ENCODE results near the gene PYGM.
A peak's percentile ranks its signal among the peaks of the same experiment; 100 is the strongest.

The PYGM gene

DNA sequence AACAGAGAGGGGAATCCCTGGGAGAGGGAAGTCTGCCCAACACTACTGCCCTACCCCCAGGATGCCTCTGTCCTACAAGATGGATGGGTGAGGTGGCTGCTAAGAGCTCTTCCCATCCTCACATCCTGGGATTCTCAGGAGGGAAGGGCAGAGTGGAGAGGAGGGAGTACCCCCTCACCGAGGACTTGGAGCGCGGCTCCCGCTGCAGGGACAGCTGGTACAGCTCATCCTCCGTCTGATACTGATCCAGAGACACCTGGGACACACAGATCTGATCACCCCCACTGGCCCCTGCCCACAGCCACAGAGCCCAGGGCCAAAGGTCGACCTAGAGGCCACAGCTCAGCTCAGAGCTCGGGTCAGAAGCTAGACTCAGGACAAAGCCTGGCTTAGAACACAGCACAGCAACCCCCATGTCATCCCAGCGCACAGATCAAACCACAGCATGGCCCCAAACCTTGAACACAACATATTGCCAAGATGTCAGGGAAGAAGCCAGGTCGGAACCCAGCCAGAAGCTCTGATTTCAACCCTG, 24.0 kb downstream of the PYGM start:
- no peak for DNase-seq (ENCODE audit: low read depth)

DNA sequence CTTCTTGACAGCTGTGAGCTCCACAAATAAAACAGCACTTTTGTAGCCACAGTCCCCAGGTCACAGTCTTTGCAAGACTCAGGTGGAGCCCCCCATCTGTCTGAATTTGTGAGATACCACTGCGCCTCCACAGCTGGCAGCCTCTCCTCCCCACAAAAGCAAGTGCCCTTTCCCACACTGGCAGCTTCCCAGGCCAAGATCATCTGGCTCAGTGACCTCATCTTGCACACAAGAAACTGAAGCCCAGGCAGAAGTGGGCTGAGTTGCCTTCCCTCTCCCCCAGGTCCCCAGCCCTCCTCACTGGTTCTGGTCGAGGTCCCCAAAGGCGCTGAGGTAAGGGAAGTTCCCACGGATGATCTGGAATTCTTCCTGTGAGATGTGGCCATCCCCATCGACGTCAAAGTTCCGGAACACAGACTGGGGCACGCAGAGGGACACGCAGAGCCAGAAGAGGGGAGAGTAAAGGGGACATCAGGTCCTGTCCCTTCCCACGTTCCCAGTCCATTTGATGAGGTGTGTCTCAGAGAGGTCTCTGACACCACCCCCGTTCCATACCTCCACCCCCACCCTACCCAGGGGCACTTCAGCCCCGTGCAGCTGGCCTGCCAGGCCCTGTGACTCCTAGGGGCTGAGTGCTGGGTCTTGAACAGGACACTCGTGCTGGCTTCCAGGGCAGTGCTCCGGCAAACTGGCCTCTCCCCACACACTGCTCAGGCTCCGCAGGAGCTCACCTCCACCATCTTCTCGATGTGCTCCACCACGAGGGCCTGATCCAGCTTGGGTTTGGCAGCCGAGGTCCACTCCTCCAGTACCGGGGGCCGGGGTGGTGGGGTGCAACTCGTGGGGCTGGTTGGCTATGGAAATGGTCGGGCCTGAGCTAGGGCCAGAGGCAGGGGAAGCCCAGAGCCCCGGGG, 24.7 kb downstream of the PYGM start:
- no peak for DNase-seq (ENCODE audit: low read depth)

DNA sequence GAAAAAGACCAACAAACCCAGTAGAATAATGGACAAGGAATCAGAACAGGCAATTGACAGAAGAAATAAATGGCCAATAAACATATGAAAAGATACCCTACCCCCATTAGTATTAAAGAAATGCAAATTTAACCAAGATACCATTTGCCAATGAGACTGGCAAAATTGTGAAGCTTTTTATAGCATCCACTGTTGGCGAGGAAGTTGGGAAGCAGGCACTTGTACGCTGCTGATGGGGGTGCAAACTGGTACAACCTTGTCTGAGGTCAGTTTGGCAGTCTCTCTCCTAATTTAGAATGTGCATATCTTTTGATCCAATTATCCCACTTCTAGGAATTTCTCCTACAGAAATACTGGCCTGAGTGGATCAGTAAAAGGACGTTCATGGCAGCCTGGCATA, 28.2 kb downstream of the PYGM start:
- no peak for DNase-seq (ENCODE audit: low read depth)

DNA sequence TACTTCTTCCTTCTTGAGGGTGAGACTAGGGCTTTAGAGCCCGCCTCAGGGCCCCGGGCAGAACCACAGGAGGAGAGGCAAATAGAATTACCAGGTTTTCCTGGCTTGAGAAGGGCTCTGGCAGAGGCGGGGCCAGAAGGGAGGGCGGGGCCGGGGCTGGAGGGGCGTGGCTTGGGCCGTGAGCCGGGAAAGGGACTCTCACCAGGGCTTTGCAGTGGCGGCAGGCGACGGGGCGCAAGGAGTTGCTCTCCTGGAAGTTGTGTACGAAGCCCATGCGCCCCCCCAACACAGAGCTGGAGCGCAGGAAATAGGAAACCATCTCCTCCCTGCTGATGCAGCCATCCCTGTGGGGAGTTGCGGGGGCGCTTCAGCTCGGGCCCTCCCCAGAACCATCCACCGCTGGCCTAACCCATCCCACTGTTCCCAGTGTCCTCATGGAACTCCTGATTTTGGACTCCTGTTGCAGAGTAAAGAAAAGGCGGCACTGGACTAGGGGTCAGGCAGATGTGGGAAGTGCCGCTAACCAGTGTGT, 29.9 kb downstream of the PYGM start:
- no peak for DNase-seq (ENCODE audit: low read depth)

DNA sequence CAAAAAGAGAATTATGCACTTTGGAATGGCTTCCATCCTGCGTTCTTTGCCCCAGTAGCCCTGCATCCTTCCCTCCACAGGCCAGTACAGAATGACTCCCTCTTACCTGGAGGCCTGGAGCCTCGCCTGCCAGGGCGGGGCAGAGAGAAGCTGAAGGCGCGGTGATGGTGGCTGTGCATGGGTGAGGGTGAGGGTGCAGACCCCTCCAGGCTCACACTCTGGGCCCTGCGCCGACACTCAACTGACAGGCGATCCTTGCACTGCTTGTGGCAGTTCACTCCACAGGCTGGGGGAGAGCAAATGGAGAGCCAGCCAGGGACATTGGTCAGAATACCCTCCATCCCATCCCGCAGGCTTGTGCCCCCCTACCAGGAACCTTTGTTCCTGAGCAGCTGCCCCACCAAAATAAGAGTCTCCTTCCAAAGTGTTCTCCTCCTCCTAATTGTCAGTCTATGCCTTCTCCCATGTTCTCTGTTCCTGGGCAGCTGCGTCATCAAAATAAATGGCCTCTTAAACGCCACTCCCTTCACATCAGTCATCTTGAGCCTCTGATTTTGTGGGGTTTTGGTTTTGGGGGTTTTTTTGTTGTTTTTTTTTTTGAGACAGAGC, 30.9 kb downstream of the PYGM start:
- no peak for DNase-seq (ENCODE audit: low read depth)

DNA sequence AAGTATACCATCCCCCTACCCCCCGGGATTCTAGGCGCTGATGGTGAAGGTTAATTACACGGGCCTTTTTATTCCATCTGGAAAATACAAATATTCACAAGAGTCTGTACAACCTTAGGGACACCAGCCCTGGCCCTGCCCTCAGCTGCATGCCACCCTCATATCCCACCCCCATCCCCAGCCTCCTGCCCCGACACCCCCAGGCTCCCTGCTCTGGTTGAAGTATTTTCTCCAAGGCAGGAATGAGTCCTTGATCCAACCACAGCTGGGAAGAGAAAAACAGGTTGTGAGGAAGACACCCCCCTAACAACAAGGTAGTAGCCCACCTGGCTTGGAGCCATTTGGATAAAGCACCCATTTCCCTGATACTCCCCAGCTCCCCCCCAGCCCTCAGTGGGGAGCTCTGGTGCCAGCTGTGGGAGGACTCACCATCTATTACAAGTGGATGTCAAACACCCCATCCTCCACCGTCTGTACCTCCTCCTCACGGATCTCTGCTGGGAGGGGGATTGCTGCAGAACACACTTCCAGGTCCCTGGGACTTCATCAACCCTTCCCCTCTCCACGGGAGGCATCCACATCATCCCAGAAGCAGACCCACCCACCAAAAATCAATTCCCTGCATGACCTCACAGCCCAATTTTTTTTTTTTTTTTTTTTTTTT, 32.8 kb downstream of the PYGM start:
- DNase-seq (ENCODE audit: low read depth) = no peak

DNA sequence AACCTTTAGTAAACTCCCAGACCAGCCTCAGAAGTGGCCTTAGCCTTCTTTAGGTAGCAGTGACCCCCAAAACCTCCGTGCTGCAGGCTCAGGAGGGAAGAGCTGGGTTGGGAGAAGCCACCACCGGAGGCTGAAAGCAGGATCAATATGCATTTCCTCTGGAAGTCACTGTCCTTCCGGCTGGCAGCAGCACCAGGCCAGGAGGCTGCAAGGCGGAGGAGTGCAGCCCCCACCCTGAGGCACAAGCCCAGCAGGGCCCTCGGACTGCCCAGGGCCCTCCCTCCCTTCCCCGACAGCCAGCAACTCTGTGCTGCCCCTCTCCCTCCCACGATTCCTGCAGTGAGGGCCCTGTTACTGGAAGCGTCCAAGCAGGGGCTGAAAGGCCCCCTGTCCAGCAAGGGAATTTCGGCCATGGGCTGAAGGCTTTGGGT, 33.5 kb downstream of the PYGM start:
- no peak for DNase-seq (ENCODE audit: low read depth)

DNA sequence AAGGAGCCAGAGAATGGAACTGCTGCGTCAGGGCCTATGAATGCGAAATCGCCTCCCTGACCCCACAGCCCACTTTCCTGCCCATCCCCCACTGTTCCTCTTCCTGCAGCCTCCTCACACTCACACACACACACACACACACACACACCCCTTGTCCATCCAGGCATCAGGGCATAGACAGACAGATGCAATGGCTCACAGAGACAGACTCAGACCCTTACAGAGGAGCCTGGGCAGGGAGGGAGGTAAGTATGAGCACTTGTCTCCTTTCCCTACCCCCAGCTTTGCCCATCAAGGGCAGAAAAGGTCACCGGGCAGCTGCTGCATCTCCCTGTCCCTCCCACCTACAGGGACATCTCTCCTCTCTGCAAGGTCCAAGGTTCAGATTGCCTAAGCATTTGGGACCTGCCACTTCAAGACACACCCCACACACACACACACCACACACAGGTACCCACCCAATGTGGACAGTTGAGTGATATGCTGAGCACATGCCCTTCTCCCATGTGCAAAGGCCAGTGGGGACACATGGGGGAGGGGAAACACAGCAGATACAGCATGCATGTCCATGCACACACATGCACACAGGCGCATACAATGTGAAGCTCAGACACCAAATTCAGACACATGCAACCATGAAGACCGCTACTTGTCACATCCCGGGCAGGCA, 34.8 kb downstream of the PYGM start:
- DNase-seq (ENCODE audit: low read depth) = no peak

DNA sequence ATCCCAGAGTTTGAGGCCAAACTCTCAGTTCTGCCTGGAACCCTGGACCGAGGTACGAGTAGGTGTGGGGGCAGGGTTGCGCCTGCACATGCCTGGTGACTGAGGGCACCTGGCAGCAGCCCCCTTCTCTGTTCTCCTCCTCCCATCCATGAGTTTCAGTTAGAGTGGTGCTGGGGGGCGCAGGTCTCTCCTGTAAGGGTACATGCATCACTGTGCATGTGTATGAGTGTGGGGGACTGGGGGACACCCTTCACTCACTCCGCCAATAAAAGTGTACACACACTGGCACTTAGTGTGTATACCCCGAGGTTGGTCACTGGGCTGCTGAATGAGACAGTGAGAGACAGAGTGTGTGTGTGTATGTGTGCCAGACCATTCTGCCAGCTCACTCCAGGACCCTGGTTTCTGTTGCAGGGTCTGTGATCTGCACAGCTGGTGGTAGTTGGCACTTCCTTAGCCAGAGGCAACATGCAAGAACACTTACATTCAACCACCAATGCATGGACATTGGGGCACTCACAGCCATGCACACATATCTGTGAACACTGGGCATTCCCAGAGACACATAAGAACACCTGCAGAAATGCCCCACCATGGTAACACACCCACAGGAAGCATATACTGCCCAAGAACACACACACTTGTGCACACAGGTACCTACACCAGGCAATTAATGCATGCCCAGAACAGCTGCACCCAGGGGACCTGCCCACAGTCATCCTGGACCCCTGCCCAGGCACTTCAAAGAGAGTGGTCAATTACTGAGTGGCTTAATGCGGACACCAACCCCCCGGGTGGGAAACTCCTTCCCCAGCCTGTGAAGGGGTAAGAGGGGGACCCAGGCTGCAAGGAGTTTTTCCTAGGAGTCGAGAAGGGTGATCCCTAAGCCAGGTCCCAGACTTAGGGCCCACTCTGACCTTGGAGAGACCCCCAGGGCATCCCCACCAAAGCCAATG, 35.6 kb downstream of the PYGM start:
- no peak for DNase-seq (ENCODE audit: low read depth)

DNA sequence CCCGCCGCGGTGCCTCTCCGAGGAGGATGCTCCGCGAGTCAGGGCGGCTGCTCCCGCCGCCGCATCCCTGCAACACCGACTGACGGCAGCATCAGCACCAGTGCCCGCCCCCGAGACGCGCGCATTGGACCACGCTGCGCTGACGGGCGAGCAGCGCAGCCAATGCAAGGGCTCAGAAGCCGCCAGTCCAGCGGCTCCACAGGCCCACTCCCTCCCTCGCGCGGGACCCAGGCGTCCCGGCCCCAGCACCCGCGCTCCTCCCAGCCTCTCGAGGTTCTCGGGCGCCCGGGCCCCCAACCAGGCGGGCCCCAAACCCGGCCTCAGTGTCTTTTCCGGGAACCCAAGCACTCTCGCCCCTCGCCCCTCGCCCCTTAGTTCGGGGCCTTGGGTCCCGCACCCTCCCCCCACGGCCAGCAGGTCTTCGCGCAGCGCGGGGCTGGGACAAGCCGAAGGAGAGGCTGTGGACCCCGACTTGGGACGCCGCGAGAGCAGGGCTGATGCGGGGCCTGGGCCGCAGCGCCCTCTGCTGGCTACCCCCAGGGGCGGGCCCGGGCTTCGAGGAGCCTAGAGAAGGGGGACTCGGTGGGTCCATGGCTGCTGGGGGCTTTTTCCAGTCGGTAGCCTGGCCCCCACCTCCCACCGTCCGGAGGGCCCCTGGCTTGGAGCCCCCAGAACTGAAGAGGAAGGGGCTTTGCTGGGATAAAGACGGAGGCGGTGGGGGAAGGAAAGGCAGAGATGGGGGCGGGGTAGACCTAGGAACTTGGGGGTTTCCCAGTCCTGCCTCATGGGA, 36.5 kb downstream of the PYGM start, which contains the start of gene NRXN2:
NRXN2 (minus strand) TSS at position 81 of the 790 bp plus-strand sequence. CDS start 9,498 bp downstream, outside the sequence.
- DNase-seq (ENCODE audit: low read depth) = peak; percentile 62

DNA sequence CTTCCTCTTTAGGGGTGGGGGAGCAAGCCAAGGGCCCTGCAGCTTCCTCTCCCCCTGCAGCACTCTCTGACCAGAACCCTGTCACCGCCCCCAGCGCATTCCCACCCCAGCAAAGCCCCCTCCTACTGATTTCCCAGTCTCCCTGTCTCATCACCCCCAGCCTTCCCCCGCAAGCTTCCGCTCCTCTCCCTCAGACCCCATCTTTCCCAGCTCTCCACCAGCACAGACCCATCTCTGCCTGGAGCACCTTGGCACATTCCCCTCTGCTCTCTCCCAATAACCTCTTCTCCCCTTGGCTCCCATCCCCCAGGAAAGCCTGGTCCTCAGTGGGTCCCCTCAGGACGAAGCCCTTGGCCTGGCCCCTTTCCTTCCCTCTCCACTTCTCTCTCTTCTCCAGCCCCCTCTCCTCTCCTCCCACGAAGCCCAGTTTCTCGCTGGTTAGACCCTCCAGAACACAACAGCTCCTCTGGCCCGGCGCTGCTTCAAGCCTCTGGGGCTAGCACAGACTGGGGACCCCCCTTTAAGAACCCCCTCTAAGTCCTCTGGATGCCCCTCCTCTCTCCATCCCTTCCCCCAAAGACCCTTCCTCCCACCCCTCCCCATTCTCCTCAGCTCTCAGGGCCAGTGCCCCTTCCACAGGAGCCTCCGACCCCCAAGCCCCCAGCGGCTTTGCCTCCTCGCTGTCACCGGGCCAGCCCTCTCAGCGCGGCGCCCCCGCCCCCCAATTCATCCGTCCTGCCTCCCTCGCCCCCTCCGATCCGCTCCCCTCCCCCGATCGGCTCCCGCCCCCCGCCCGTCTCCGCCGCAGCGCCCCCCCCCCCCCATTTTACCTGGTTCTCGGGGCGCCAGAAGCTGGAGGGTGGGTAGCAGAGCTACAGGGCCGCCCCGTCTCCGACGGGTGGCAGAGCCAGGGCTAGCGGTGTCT, 37.4 kb downstream of the PYGM start:
- DNase-seq (ENCODE audit: low read depth) = no peak

DNA sequence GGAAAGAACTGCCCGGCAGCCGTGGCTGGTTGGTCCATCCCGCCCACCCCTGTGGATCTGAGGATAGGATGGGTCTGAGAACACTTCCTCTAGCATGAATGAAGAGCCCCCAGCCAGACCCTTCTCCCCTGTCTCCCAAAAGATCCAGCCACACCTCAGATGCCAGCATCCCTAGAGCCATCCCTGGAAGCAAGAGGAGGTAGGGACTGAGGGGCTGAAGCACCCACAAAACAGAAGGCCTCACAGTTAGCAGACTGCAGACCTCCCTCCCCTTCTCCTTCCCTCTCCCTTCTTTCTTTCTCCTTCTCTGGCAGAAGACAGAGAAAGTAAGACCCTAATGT, 38.4 kb downstream of the PYGM start:
- no peak for DNase-seq (ENCODE audit: low read depth)

DNA sequence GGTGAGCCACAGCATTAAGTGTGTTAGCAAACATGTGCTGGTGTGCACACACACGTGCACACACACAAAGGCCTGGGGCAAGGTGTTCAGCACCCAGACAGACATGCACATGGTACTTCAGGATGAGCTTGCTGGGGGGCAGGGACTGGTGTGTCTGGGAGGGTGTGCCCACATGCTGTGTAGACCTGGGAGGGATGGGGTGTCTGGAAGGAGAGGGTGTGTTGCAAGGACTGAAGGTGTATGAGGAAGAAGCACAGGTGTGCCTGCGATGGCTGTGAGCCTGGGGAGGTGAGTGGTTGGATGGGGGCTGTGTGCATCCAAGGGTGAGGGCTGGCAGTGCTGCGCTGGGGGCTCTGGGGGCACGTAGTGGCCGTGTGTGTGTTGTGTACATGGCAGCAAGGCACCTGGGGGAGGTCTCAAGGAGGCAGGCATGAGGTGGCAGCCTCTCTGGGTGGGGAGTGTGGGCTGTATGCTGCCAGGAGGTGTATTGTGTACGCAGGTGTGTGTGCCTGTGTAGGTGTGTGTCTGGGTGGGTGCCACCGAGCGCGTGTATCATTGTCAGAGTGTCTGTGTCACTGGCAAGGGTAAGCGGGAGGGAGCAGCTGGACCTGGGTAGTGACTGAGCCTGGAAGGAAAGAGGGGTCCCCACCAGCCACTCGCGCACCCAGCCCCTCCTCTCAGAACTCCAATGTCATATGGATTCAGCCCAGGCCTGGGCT, 39.0 kb downstream of the PYGM start:
- DNase-seq (ENCODE audit: low read depth) = no peak

DNA sequence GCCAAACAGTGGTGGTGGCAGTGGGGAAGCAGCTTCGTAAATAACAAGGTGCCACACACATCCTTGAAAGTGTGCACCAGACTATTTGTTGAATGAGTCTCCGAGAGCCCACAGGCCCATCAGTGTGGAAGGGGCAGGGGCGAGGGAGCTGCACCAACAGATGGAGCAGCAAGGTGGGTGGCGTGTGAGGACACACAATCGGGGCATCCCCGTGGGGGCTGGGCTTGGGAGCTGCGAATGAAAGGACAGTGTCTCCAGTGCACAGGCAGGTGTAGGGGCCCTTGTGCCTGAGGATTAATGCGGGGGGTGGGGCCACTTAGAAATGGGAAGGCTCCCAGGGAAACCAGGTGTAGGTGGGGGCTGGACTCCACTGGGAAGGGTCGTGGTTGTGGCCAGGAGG, 39.6 kb downstream of the PYGM start:
- no peak for DNase-seq (ENCODE audit: low read depth)

DNA sequence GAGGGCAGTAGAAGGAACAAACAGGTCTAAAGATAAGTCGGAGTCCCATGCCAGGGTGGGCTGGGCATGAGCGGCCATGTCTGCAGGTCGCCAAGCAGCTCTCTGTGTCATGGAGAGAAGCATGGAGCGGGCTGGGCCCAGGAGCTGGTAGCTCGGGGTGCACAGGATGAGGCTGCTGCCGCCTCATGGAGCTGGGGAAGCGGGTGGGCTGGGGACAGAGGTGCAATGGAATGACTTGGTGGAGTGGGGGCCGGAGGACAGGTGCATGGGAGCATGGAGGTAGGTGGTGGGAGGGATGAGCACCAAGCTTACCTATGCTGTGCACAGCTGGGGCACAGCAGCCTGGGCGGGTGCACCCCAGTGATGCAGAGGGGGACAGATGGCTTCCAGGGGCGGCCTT, 40.4 kb downstream of the PYGM start:
- DNase-seq (ENCODE audit: low read depth) = no peak

DNA sequence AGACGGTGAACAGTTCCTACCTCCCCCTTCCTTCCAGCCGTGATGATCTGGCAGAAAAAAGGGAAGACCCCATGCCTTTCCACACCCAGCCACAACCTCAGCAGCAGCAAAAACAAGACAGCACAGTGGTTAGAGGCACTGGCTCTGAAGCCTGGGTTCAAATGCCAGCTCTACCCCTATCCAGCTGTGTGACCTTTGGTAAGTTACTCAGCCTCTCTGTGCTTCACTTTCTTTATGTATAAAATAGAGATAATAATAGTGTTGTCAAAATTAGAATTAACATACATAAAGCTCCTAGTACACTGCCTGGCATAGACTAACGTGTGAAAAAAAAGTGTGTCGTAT, 41.0 kb downstream of the PYGM start:
- no peak for DNase-seq (ENCODE audit: low read depth)

DNA sequence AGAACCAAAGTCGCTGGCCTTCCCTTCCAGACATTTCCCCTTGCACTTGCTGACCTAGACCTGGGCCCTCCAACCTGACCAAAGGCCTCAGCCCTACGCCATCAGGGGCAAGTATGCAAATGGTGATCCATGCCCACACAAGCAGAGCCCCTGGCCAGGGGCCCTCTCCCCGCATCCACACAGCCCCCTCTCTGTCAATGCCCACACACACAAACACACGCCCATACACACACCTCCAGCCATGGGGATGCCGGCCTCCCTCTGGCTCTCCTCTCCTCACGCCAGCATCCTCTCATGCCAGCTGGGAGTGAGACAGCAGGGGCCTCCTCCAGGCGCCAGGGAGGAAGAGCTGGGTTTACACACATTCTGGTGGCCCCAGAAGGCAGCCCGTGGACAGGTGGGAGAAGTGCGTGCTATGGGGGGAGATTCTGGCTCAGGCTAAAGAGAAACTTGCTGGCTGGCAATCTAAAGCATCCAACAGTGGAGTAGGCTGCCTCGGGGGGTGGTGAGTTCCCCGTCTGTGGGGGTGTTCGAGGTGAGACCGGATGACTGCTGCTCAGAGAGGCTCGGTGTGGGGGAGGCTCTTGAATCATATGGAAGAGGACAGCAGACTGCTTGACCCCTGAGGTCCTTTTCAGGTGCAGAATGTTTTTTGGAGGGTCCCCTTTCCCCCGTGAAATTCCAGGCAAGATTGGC, 41.5 kb downstream of the PYGM start:
- DNase-seq (ENCODE audit: low read depth) = no peak

DNA sequence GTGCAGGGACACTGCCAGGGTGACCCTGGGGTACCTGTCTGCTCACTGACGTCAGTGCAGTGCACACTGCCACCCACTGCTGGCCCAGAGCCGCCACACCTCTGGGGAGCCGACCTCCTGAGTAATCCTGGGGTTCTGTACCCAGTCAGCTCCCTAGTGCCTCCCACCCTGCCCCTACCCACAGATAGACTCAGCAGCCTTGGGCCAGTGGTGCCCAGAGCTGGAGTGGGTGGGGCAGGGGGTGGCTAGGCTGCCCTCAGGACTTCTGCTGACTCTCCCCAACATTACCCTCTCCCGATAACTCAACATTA, 42.6 kb downstream of the PYGM start:
- no peak for DNase-seq (ENCODE audit: low read depth)
